GM12878 (cell line): ENCODE results near the gene ABL1. TPM values are rescaled to one million over a fixed set of nuclear protein-coding genes. Genes with fewer than 3 reads are reported as not detected.

Source experiments
- ATAC-seq: fragments of 200-7000 bp; cut with Tn5 transposase; 3 replicates; pipeline ENCODE4 v1.9.1; 2020; ENCODE audit warnings: mild to moderate bottlenecking, moderate library complexity
- BruUV-seq: library from RNA; stranded (reverse); fragments of 400-500 nt; replicated peaks from 2 replicates; lab custom pipeline; 2021; lab: Mats Ljungman, UMichigan
- CTCF ChIA-PET: fragments of 300-600 bp; sonication (Branson Sonifier 250); formaldehyde crosslinking; extraction: SDS; loops from one replicate; lab custom pipeline; 2021; ENCODE audit warnings: inconsistent platforms; lab: Yijun Ruan, JAX
- POLR2A ChIA-PET: fragments of 350-600 bp; formaldehyde crosslinking; extraction: SDS; loops from one replicate; lab custom pipeline; 2021; ENCODE audit warnings: inconsistent platforms; lab: Charles Lee
- RAD21 ChIA-PET: fragments of 300-600 bp; sonication (Branson Sonifier 250); formaldehyde crosslinking; loops from one replicate; lab custom pipeline; 2023; ENCODE audit warnings: antibody characterized with exemption; ENCODE audit not compliant: unreplicated experiment; lab: Charles Lee
- SMC1A ChIA-PET: fragments of 300-600 bp; sonication (Branson Sonifier 250); formaldehyde crosslinking; loops from one replicate; lab custom pipeline; 2023; ENCODE audit not compliant: unreplicated experiment, uncharacterized antibody; lab: Charles Lee
- DNase-seq: peaks from one replicate; pipeline ENCODE4 v3.0.0-alpha.2; 2011; ENCODE audit warnings: low read depth, low spot score
- FAIRE-seq: peaks from 3 replicates; lab custom pipeline; 2011; peaks lifted over from hg19 to GRCh38; lab: Jason Lieb, UNC
- H2AFZ ChIP-seq: 2 replicates; pipeline ENCODE4 v1.6.0; 2011; ENCODE audit warnings: low read depth, low read length, control low read depth; ENCODE audit not compliant: control insufficient read depth
- H3K27ac ChIP-seq: 2 replicates; pipeline ENCODE4 v1.5.1; 2011; ENCODE audit warnings: control low read depth; ENCODE audit not compliant: control insufficient read depth, insufficient read depth
- H3K27me3 ChIP-seq, 2 experiments: replicated peaks in 1 of 2; 2 replicates each; pipeline versions ENCODE4 v1.6.0 to v1.6.1; 2011; ENCODE audit warnings: low read length in 1 of 2; ENCODE audit not compliant: control insufficient read depth in 2 of 2, insufficient read depth in 2 of 2
- H3K36me3 ChIP-seq, 2 experiments: 2 replicates each; pipeline ENCODE4 v1.5.1; 2011; ENCODE audit warnings: low read length in 1 of 2; ENCODE audit not compliant: control insufficient read depth in 2 of 2, insufficient read depth in 2 of 2
- H3K4me1 ChIP-seq: 2 replicates; pipeline ENCODE4 v1.6.1; 2011; ENCODE audit warnings: mild to moderate bottlenecking, low read length, moderate library complexity, mixed read lengths; ENCODE audit not compliant: control insufficient read depth, insufficient read depth
- H3K4me2 ChIP-seq: 2 replicates; pipeline ENCODE4 v1.6.0; 2011; ENCODE audit warnings: control low read depth; ENCODE audit not compliant: control insufficient read depth, insufficient read depth
- H3K4me3 ChIP-seq: fragments of 200-600 bp; sonication (generic); 2 replicates; pipeline ENCODE4 v1.5.1; 2016
- H3K79me2 ChIP-seq: 2 replicates; pipeline ENCODE4 v1.6.0; 2011; ENCODE audit warnings: low read length; ENCODE audit not compliant: control insufficient read depth, insufficient read depth
- H3K9ac ChIP-seq: 2 replicates; pipeline ENCODE4 v1.8.0; 2011; ENCODE audit warnings: low read length, control low read depth, mixed read lengths; ENCODE audit not compliant: control insufficient read depth, insufficient read depth
- H3K9me3 ChIP-seq: replicated peaks from 3 replicates; pipeline ENCODE4 v1.5.1; 2011; ENCODE audit warnings: mild to moderate bottlenecking, low read length; ENCODE audit not compliant: control insufficient read depth, insufficient read depth
- H4K20me1 ChIP-seq: 2 replicates; pipeline ENCODE4 v1.6.0; 2011; ENCODE audit not compliant: control insufficient read depth, insufficient read depth
- CEBPZ ChIP-seq: fragments of 150-350 bp; IDR thresholded peaks from 2 replicates; pipeline ENCODE4 v1.6.1; 2016; ENCODE audit warnings: low read depth, low read length
- RAD21 ChIP-seq: IDR thresholded peaks from 2 replicates; pipeline ENCODE4 v1.6.1; 2011; ENCODE audit warnings: mild to moderate bottlenecking, low read depth, low read length, moderate library complexity; ENCODE audit not compliant: insufficient read depth
- WGBS: methylation state at CpG from one replicate; pipeline ENCODE4 v1.1.6; 2016; ENCODE audit warnings: low lambda C conversion rate; ENCODE audit not compliant: insufficient replicate concordance, insufficient coverage; ENCODE audit errors: missing lambda C conversion rate; 5-methylcytosine and 5-hydroxymethylcytosine counted together
- in situ Hi-C: fragments of 300-500 bp; cut with MboI; formaldehyde crosslinking; loops from 9 replicates; pipeline ENCODE4 v1.14.3; 2018; ENCODE audit warnings: mixed read lengths
- intact Hi-C: fragments of 100-400 bp; cut with micrococcal nuclease; formaldehyde crosslinking; loops from one replicate; pipeline ENCODE4 v1.14.2; 2022; ENCODE audit not compliant: unreplicated experiment
- polyA plus RNA-seq, 11 experiments: library from polyadenylated mRNA; depleted of rRNA in 4 of 11; unstranded in 6 of 11; stranded (reverse) in 5 of 11; fragments of >200 nt; fragmentation: Nextera tagmentation in 4 of 11; fragmentation: Illumina TruSeq in 1 of 11; extraction: Ambion mirVana in 4 of 11; extraction: Trizol in 1 of 11; gene quantifications; 1 replicate in 1 of 11; 2 replicates in 10 of 11; pipeline versions ENCODE4 v1.2.1 to v1.2.3, GENCODE V29; 2011 to 2016; ENCODE audit warnings: inconsistent platforms in 2 of 11, missing spikeins in 2 of 11, low read depth in 1 of 11
- total RNA-seq, 4 experiments: library from RNA; depleted of rRNA in 3 of 4; stranded (reverse); fragments of >200 nt in 3 of 4; fragmentation: Illumina TruSeq in 1 of 4; extraction: Trizol in 1 of 4; gene quantifications; 2 replicates each; pipeline versions ENCODE4 v1.2.1 to v1.2.3, GENCODE V29; 2013 to 2021

The ABL1 gene
- total and polyA plus RNA-seq, 10 of the 15 experiments (the other 5 are each of a cell fraction or from before 2014, with no cell fraction given): 0.79 to 51.5 (median 16.3) TPM

DNA sequence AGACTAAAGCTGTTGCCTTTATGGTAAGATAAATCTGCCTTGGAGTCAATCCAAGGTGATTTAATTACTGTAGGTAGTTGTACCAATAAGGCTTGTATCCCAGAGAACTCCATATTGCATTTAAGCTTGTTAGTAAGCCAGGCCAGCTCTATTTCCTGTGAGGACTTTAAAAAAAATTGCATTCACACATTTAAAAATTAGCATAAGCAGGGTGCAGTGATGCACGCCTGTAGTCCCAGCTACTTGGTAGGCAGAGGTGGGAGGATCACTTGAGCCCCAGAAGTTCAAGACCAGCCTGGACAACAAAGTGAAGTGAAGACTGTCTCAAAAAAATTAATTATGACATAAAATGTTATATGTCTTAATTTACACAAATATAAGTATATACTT is 28.7 kb upstream of the ABL1 start:
- DNase-seq (no peak), FAIRE-seq (no peak), ATAC-seq (peak; percentile 68)
- H3K4me3 ChIP-seq: no peak overlapping the region
- H3K4me1 ChIP-seq: peaks cover 16% of the 10 kb centered on the region
- H3K9ac ChIP-seq: no peak overlapping the region
- no peaks in the 10 kb centered on the region for H3K27me3 ChIP-seq
- intact Hi-C loops: no loop called here
- no peaks in the 10 kb centered on the region; the same call in 1 of the 3 replicates for H3K9me3 ChIP-seq
- TF ChIP-seq CEBPZ (no peak), RAD21 (no peak)
- SMC1A ChIA-PET: interaction anchor here (0.8 to 2.5 kb wide), 13 partner anchors 9 to 113 kb away, joined by 3 to 9 read pairs (median 4); partner anchors contain the start of gene EXOSC2
- H2AFZ ChIP-seq: no peak overlapping the region
- CTCF ChIA-PET: interaction anchor here (0.5 to 2.4 kb wide), 9 partner anchors 8 to 124 kb away, joined by 3 to 9 read pairs (median 4); no protein-coding TSS in a partner anchor
- no TSS peak for BruUV-seq
- H3K36me3 ChIP-seq: no peaks in the 10 kb centered on the region
- H4K20me1 ChIP-seq: no peaks in the 10 kb centered on the region
- no peak overlapping the region for H3K4me2 ChIP-seq
- RAD21 ChIA-PET: interaction anchor here (1.2 to 2.6 kb wide), 2 partner anchors 8 to 105 kb away, joined by 3 to 10 read pairs; no protein-coding TSS in a partner anchor
- 40% methylated on average over 1 of the region's 1 CpG for WGBS
- in situ Hi-C loops: no loop called here
- POLR2A ChIA-PET: interaction anchor here (0.7 kb wide), 2 partner anchors 9 to 39 kb away, joined by 3 to 4 read pairs; no protein-coding TSS in a partner anchor
- H3K27ac ChIP-seq: no peak overlapping the region
- H3K79me2 ChIP-seq: no peaks in the 10 kb centered on the region
